MG63 (cell line): ENCODE measurements around the gene PPP1R9A. TPM values are rescaled to one million over a fixed set of nuclear protein-coding genes. Genes with fewer than 3 reads are reported as not detected.
A peak's percentile ranks its signal among the peaks of the same experiment; 100 is the strongest.
"Not testable (repeated sequence)": the region's sequence is repeated elsewhere in the genome, so short reads cannot be mapped to it uniquely, and the experiment has no call there.

Experiments used
- DNase-seq: peaks from one replicate; pipeline ENCODE4 v3.0.0-alpha.2; 2020
- H3K27me3 ChIP-seq: fragments of 250-450 bp; sonication (Bioruptor Pico); 2 replicates; pipeline ENCODE4 v1.5.1; 2020; ENCODE audit warnings: mild to moderate bottlenecking, moderate library complexity
- H3K36me3 ChIP-seq: fragments of 250-450 bp; sonication (Bioruptor Pico); 2 replicates; pipeline ENCODE4 v1.5.1; 2020; ENCODE audit warnings: mild to moderate bottlenecking, moderate library complexity
- H3K4me3 ChIP-seq: fragments of 250-450 bp; sonication (Bioruptor Pico); 2 replicates; pipeline ENCODE4 v1.5.1; 2020; ENCODE audit warnings: mild to moderate bottlenecking, moderate library complexity
- H3K9me3 ChIP-seq: fragments of 250-450 bp; sonication (Bioruptor Pico); 2 replicates; pipeline ENCODE4 v1.5.1; 2020; ENCODE audit warnings: mild to moderate bottlenecking, moderate library complexity
- total RNA-seq: library from RNA; depleted of rRNA; stranded (reverse); fragments of >200 nt; shearing (Covaris generic); gene quantifications from 2 replicates; pipeline ENCODE4 v1.2.3, GENCODE V29; 2014; ENCODE audit warnings: low replicate concordance

Gene PPP1R9A
- total RNA-seq, 1 experiment from 2014 or later: 1.7 TPM

DNA sequence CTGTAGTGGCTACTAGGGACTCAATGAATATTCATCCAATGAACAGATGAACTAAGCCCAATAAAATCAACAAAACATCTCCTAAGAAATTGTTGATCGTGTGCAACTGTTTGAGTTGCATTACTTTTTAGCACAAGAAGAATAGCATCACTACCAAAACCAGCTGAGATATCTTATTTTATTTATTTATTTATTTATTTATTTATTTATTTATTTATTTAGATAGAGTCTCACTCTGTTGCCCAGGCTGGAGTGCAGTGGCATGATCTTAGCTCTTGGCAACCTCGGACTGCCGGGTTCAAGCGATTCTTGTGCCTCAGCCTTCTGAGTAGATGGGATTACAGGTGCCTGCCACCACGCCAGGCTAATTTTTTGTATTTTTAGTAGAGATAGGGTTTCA, 92.2 kb downstream of the PPP1R9A start:
- not testable (repeated sequence) for H3K9me3 ChIP-seq, H3K36me3 ChIP-seq, DNase-seq

DNA sequence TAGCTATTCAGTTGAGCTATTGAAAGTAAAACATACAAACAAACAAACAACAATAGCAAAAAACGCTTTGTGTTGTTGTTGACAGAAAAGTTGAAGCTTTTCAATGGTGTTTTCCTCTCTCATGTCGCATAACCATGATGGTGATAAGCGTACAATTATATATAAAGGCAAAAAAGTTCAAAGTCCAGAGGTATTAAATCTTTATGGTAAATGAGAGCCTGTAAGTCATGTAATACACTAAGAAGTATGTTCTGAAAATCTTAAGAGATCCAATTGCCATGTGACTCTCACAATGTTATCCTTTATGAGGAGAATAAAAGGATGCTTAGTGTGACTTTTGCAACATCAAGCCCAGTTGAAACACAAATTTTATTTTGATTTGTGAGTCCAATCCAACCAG, 93.9 kb downstream of the PPP1R9A start:
- Histone ChIP-seq H3K4me3 (no peak overlapping the region), H3K27me3 (no peaks in the 10 kb centered on the region), H3K36me3 (no peaks in the 10 kb centered on the region), H3K9me3 (no peaks in the 10 kb centered on the region)
- no peak for DNase-seq

More for the DNA sequence above, 92.2 kb downstream of the PPP1R9A start:
- H3K4me3 ChIP-seq, H3K27me3 ChIP-seq: not testable (repeated sequence)

DNA sequence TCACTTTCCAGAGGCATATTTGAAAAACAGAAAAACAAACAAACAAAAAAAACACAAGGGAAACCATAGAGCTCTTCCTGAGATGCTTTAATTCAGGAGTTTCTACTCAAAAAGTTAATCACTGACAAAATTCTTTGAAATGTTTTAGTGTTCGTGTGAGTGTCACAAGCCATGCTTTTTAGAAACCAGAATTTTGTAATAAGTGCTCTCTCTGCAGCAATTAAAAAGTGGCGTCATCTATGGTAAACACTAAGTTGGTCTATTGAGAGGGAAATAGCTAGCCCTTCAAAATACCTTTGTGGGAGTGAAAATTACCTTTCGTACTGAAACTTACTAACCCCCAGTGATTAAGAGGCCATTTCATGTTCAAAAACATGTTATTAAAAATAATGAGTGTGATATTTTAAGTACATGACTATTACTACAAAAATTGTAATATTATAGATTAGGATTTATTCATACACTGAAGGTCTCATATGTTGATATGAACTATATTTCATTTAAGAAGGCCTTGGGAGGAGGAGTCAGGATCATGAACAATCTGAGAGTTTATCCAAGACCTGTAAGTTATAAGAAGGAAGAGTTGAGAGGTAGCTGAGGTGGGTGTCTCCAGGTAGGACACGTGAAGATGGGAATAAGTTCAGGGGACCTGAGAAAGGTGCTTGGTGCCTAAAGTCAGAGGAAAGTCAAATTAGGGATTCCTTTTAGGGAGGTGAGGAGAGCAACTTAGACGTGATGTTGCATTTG, 94.6 kb downstream of the PPP1R9A start:
- Histone ChIP-seq H3K36me3 (no peaks in the 10 kb centered on the region), H3K4me3 (no peak overlapping the region), H3K27me3 (no peaks in the 10 kb centered on the region), H3K9me3 (no peaks in the 10 kb centered on the region)
- DNase-seq: no peak

DNA sequence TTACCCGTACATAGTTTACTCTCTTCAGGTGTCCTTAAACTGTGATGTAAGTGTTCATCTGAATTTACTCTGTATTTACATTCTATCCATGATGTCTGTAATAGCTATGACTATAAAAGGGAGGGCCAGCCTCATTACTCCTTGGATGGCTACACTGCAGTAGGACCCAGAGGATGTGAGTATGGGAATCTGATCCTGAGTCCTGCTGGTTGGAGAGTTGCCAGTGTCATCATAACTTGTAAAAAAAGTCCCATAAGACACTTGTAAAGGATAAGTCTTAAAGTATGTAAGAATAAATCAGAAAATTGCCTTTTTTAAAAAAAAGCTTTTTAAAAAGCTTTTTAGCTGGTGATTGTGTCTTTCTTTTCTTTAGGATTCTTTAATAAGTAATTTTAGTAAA, 95.4 kb downstream of the PPP1R9A start:
- Histone ChIP-seq H3K27me3 (no peaks in the 10 kb centered on the region), H3K4me3 (no peak overlapping the region), H3K36me3 (no peaks in the 10 kb centered on the region), H3K9me3 (no peaks in the 10 kb centered on the region)
- no peak for DNase-seq

DNA sequence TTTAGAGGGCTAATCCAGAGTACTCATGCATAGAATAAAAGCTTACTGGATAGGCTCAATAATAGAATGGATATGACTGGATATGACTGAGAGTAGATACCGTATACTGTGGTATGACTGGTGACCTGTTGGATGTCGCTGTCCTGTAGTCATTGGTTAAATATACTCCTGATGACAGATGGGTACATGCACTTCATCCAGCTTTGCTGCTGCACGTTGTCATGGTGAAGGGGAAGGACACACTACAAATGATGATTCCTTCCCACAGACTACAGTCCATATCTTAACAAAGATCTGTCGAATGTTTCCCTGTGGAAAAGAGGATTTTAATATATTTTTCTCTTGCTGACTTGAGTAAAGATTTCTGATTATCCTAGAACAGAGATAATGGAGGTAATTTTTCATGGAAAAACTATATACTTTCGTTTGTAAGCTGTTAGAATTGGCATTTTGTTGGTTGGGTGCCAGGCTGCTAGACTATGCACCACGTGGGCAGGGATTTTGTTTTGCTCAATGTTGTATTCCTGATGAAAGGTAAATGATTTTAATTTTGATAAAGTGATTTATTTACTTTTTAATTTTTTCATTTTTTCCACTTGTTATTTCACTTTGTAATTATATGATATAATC, 97.3 kb downstream of the PPP1R9A start:
- H3K36me3 ChIP-seq: no peaks in the 10 kb centered on the region
- no peaks in the 10 kb centered on the region for H3K9me3 ChIP-seq
- no peaks in the 10 kb centered on the region for H3K27me3 ChIP-seq
- no peak overlapping the region for H3K4me3 ChIP-seq
- DNase-seq: no peak

DNA sequence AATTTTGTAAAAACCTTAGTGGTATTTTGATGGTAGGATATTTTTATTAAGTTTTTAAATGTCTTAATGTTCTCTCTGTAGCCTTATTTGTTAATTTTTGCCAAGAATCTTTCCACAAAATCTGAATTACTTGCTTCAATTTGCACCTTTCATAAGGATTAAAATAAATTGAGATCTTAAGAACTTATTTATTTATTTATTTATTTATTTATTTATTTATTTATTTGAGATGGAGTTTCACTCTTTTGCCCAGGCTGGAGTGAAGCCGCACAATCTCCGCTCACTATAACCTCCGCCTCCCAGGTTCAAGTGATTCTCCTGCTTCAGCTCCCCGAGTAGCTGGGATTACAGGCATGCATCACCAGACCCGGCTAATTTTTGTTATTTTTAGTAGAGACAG, 98.6 kb downstream of the PPP1R9A start:
- no peak for DNase-seq
- Histone ChIP-seq H3K4me3 (no peak overlapping the region), H3K9me3 (no peaks in the 10 kb centered on the region), H3K27me3 (no peaks in the 10 kb centered on the region), H3K36me3 (no peaks in the 10 kb centered on the region)

DNA sequence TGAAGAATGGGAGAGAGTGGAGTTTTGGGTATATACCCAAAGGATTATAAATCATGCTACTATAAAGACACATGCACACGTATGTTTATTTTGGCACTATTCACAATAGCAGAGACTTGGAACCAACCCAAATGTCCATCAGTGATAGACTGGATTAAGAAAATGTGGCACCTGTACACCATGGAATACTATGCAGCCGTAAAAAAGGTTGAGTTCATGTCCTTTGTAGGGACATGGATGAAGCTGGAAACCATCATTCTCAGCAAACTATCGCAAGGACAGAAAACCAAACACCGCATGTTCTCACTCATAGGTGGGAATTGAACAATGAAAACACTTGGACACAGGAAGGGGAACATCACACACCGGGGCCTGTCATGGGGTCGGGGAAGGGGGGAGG, 101.4 kb downstream of the PPP1R9A start:
- H3K36me3 ChIP-seq, DNase-seq, H3K4me3 ChIP-seq, H3K9me3 ChIP-seq, H3K27me3 ChIP-seq: not testable (repeated sequence)

DNA sequence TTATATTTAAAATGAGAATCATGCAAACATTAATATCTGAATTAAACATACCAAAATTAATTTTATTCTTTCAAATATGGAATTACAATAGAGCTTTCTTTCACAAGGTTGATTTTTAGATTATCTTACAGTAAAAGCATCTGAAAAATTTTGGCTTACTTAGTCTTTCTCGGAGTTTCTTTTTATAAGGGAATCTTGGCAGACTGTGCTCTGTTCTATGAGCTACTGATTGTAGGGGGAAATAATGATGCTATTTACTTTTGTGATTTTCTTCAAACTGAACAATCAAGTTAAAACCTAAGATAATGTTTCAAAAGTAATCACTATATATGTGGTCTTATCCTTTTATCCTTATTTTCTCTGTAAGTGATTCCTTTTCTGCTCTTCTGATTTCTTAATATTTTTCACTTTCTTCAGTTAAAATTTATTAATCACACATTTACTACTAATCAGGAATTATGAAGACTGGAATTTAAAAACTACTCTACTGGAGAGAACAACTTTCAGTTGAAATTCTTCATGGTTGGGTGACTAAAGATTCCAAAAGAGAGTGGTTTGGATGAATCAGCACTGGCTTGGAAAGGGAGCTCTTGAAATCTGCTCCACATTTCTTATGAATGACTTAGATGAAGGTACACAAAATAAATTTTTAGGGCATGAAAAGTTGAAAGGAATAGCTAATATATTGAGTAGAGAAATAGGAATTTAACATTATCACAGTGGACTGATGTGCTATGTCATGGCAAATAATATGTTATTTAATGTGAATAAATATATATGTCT, 103.9 kb downstream of the PPP1R9A start:
- H3K4me3 ChIP-seq: no peak overlapping the region
- DNase-seq: peak; percentile 23
- H3K36me3 ChIP-seq: no peaks in the 10 kb centered on the region
- H3K27me3 ChIP-seq: no peaks in the 10 kb centered on the region
- no peaks in the 10 kb centered on the region for H3K9me3 ChIP-seq

DNA sequence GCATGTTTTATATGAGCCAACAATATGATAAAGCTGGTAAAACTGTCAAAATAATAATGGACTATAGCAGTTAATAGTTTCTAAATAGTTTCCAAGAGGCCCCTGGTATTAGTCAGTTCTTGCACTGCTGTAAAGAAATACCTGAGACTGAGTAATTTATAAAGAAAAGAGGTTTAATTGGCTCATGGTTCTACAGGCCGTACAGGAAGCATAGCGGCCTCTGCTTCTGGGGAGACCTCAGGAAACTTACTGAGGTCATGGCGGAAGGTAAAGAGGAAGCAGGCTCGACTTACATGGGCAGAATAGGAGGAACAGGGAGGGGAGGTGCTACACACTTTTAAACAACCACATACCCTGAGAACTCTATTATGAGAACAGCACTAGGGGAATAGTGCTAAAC, 104.6 kb downstream of the PPP1R9A start:
- Histone ChIP-seq H3K9me3 (no peaks in the 10 kb centered on the region), H3K27me3 (no peaks in the 10 kb centered on the region), H3K36me3 (no peaks in the 10 kb centered on the region), H3K4me3 (no peak overlapping the region)
- no peak for DNase-seq

DNA sequence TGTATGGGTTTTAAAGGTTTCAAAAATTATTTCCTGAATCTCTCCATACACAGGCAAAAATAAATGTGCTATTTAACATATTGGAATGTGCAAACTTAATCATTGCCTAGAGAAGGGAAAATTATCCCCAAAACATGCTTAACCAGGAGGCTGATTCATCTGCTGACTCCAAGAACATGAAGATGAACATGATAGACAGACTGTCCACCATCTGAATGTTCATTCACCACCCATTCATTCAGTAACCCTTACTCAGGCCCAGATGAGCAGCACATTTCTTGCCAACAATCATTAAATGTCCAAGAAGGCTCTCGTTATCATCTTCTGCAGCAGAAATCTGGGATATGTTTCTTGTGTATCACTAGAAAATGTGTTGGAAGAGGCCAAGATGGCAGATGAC, 110.6 kb downstream of the PPP1R9A start:
- Histone ChIP-seq H3K9me3 (no peaks in the 10 kb centered on the region), H3K36me3 (no peaks in the 10 kb centered on the region)
- no peak for DNase-seq

DNA sequence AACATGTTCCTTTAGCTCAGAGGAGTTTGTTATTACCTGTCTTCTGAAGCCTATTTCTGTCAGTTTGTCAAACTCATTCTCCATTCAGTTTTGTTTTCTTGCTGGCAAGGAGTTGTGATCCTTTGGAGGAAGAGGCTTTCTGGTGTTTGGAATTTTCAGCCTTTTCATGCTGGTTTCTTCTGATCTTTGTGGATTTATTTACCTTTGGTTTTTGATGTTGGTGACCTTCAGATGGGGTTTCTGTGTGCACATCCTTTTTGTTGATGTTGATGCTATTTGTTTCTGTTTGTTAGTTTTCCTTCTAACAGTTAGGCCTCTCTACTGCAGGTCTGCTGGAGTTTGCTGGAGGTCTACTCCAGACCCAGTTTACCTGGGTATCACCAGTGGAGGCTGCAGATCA, 118.6 kb downstream of the PPP1R9A start:
- Histone ChIP-seq H3K9me3 (peaks cover 4% of the 10 kb centered on the region), H3K27me3 (no peaks in the 10 kb centered on the region), H3K4me3 (no peak overlapping the region), H3K36me3 (no peaks in the 10 kb centered on the region)
- no peak for DNase-seq

More for the DNA sequence above, 110.6 kb downstream of the PPP1R9A start:
- Histone ChIP-seq H3K27me3 (no peaks in the 10 kb centered on the region), H3K4me3 (no peak overlapping the region)

DNA sequence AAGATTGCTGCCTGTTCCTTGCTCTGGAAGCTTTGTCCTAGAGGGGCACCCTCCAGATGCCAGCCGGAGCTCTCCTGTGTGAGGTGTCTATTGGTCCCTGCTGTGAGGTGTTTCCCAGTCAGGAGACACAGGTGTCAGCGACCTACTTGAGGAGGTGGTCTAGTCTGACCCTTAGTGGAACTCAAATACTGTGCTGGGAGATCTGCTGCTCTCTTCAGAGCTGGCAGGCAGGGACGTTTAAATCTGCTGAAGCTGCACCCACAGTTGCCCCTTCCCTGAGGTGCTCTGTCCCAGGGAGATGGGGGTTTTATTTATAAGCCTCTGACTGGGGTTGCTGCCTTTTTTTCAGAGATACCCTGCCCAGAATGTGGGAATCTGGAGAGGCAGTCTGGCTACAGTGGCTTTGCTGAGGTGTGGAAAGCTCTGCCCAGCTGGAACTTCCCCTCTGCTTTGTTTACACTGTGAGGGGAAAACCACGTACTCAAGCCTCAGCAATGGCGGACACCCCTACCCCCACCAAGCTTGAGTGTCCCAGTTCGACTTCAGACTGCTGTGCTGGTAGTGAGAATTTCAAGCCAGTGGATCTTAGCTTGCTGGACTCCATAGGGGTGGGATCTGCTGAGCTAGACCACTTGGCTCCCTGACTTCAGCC, 119.2 kb downstream of the PPP1R9A start:
- no peaks in the 10 kb centered on the region for H3K27me3 ChIP-seq
- H3K9me3 ChIP-seq: peaks cover 4% of the 10 kb centered on the region
- H3K36me3 ChIP-seq: no peaks in the 10 kb centered on the region
- DNase-seq: no peak
- H3K4me3 ChIP-seq: no peak overlapping the region

DNA sequence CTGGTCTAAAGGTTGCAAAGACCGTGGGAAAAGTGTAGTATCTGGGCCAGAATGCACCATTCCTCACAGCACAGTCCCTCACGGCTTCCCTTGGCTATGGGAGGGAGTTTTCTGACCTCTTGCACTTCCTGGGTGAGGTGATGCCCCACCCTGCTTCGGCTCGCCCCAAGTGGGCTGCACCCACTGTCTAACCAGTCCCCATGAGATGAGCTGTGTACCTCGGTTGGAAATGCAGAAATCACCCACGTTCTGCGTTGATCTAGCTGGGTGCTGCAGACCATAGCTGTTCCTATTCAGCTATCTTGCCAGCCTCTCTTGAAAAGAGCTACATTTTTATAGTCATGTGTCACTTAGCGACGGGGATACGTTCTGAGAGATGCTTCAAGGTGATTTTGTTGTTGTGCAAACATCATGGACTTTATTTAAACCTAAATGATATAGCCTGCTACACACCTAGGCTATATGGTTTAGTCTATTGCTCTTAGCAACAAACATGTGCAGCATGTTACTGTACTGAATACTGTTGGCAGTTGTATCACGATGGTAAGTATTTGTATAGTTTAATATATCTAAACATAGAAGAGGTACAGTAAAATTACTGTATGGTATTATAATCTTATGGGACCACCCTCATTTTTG, 120.0 kb downstream of the PPP1R9A start:
- Histone ChIP-seq H3K27me3 (no peaks in the 10 kb centered on the region), H3K36me3 (no peaks in the 10 kb centered on the region), H3K9me3 (peaks cover 4% of the 10 kb centered on the region), H3K4me3 (no peak overlapping the region)
- DNase-seq: no peak

DNA sequence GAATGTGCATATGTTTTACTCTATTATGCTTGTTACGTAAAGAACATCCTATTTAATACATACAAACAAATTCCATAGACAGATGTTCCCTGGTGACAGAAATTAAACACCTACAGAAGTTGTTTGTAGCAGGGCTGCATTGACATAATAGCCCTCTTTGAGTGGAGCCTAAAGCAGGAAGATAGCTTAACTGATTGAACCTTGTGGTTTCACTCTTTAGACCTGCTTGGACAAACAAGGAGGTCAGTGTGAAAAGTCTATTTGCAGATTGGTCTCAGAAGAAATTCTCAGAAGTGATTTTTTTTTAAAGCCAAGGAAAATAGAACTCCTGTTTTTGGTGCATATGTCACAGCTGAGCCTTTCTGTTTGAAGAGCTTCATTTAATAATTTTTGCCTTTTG, 121.3 kb downstream of the PPP1R9A start:
- Histone ChIP-seq H3K27me3 (no peaks in the 10 kb centered on the region), H3K4me3 (no peak overlapping the region), H3K36me3 (no peaks in the 10 kb centered on the region), H3K9me3 (peaks cover 4% of the 10 kb centered on the region)
- no peak for DNase-seq

DNA sequence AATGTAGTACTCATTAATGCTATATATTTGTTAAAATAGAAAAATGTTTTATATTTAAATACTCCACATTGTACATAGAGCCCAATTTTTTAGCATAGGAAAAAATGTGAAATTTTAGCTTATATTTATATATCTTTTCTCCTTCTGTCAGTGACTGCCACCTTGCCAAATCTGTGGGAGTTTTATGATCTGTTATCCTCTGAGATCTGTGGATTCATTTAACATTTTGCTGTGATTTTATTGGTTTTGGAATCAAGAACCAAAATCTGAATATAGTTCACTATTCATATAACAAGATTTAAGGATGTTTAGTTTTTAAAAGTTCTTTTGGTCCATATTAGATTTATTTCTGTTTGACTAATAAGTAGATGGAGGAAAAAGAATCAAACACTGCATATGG, 127.9 kb downstream of the PPP1R9A start:
- no peaks in the 10 kb centered on the region for H3K36me3 ChIP-seq
- no peaks in the 10 kb centered on the region for H3K9me3 ChIP-seq
- no peak for DNase-seq
- H3K27me3 ChIP-seq: no peaks in the 10 kb centered on the region
- no peak overlapping the region for H3K4me3 ChIP-seq

DNA sequence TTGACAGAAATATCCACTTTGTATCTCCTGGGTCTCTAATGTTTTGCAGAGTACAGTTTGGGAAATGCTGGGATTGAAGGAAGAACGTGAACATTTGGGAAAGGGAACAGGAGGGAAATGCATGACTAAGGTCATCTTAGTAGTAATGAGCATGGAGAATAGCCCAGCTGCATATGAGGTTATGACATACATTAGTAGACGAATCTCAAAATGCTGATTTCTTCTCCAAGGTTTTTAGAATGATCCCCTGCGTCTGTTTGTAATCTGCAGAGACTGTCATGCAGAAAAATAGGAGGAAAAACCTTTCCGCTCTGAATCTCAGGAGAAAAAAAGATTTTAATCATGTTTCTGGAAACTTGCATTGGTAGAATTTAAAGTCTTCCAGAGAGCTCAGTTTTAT, 133.6 kb downstream of the PPP1R9A start:
- no peaks in the 10 kb centered on the region for H3K36me3 ChIP-seq
- no peaks in the 10 kb centered on the region for H3K9me3 ChIP-seq
- no peak for DNase-seq
- H3K4me3 ChIP-seq: no peak overlapping the region
- no peaks in the 10 kb centered on the region for H3K27me3 ChIP-seq
